K562 (cell line): Measurements from ENCODE around the gene KRTAP5-6.

ENCODE experiments used
- BHLHE40 ChIP-seq: IDR thresholded peaks from 2 replicates; pipeline ENCODE4 v1.6.1; 2011; ENCODE audit warnings: low read length, improper control_type of control experiment
- CBX5 ChIP-seq: IDR thresholded peaks from 2 replicates; pipeline ENCODE4 v1.6.1; 2014; ENCODE audit warnings: low read depth, borderline replicate concordance
- CTCF ChIP-seq, 3 experiments: IDR thresholded peaks in 2 of 3; conservative IDR thresholded peaks in 1 of 3; 2 replicates each; pipeline ENCODE4 v1.5.1; 2011 to 2012; ENCODE audit warnings: low read length in 3 of 3, mild to moderate bottlenecking in 3 of 3, control low read depth in 2 of 3, improper control_type of control experiment in 1 of 3, inconsistent platforms in 1 of 3, low read depth in 1 of 3, mixed read lengths in 1 of 3, moderate library complexity in 1 of 3; ENCODE audit not compliant: insufficient read depth in 2 of 3
- DNMT1 ChIP-seq: fragments of 450-650 bp; IDR thresholded peaks from 2 replicates; pipeline ENCODE4 v1.6.1; 2016; ENCODE audit warnings: antibody characterized with exemption, mild to moderate bottlenecking
- EP300 ChIP-seq: IDR thresholded peaks from 2 replicates; pipeline ENCODE4 v1.6.1; 2012; ENCODE audit warnings: low read length, improper control_type of control experiment
- NFATC3 ChIP-seq: fragments of 450-650 bp; IDR thresholded peaks from 2 replicates; pipeline ENCODE4 v1.6.1; 2017; ENCODE audit warnings: mild to moderate bottlenecking
- POLR2AphosphoS5 ChIP-seq: IDR thresholded peaks from 2 replicates; pipeline ENCODE4 v1.6.1; 2011; ENCODE audit warnings: mild to moderate bottlenecking, low read depth, low read length, moderate library complexity; ENCODE audit not compliant: control insufficient read depth, insufficient read depth
- TCF7 ChIP-seq: sonication (generic); IDR thresholded peaks from 2 replicates; pipeline ENCODE4 v1.6.1; 2016; ENCODE audit warnings: antibody characterized with exemption, borderline replicate concordance
- ZNF184 ChIP-seq: sonication (generic); formaldehyde crosslinking; IDR thresholded peaks from 2 replicates; pipeline ENCODE4 v1.5.0; 2020; ENCODE audit warnings: missing genetic modification reagents
- TF ChIP-seq, protein P1 (sequence below): fragments of 250-450 bp; sonication (Bioruptor Pico); IDR thresholded peaks from 2 replicates; pipeline ENCODE4 v1.4.0; 2020; ENCODE audit warnings: borderline replicate concordance
- TF ChIP-seq, protein P2 (sequence below): fragments of 150-350 bp; conservative IDR thresholded peaks from 2 replicates; pipeline ENCODE4 v1.6.1; 2014; ENCODE audit warnings: low read length

DNA sequence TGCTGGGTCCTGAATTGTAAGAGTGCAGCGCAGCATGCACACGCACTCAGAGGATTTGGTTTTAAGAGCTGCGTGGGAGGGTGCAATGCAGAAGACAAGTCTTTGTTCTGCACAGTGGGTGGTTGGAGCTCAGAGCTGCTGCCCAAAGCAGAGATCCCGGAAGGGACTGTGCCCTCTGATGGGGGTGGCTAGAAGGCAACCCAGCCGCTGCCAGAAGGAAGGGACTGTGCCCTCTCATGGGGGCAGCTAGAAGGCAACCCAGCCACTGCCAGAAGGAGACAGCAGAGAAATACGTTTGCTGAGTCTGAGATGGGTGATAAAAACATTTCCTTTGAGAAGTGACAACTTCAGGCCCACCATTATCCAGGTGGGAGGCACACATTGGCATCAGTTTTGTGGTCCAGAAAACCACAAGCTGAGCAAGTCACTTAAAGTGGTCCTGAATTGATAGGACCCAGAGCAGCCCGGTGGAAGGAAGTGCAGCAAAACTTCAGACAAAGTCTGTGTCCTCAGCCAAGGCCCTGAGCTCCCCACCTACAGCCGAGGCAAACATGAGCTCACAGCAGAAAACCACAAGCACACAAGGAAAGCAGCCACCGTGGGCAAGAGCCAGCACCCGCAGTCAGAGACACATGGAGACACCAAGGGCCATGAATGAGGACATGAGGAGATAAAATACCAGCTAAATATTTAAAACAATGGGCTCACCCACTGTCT is 4.3 kb downstream of the KRTAP5-6 start:
- TF ChIP-seq CBX5 (no peak), NFATC3 (no peak), BHLHE40 (no peak), EP300 (no peak), POLR2AphosphoS5 (no peak), ZNF184 (CRISPR knock-in tag) (no peak), CTCF (IDR thresholded peaks at IDR 0.05 in 2 of 3, conservative IDR thresholded peaks at IDR 0.05 in 1 of 3; ENCODE audit: insufficient read depth in 2 of 3, low read depth in 1 of 3, low read length in 3 of 3) (no peak), TCF7 (no peak), DNMT1 (no peak)
- TF ChIP-seq, protein P1, sequence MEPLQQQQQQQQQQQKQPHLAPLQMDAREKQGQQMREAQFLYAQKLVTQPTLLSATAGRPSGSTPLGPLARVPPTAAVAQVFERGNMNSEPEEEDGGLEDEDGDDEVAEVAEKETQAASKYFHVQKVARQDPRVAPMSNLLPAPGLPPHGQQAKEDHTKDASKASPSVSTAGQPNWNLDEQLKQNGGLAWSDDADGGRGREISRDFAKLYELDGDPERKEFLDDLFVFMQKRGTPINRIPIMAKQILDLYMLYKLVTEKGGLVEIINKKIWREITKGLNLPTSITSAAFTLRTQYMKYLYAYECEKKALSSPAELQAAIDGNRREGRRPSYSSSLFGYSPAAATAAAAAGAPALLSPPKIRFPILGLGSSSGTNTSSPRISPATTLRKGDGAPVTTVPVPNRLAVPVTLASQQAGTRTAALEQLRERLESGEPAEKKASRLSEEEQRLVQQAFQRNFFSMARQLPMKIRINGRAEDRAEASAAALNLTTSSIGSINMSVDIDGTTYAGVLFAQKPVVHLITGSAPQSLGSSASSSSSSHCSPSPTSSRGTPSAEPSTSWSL (CRISPR knock-in tag) = no peak
- TF ChIP-seq, protein P2, sequence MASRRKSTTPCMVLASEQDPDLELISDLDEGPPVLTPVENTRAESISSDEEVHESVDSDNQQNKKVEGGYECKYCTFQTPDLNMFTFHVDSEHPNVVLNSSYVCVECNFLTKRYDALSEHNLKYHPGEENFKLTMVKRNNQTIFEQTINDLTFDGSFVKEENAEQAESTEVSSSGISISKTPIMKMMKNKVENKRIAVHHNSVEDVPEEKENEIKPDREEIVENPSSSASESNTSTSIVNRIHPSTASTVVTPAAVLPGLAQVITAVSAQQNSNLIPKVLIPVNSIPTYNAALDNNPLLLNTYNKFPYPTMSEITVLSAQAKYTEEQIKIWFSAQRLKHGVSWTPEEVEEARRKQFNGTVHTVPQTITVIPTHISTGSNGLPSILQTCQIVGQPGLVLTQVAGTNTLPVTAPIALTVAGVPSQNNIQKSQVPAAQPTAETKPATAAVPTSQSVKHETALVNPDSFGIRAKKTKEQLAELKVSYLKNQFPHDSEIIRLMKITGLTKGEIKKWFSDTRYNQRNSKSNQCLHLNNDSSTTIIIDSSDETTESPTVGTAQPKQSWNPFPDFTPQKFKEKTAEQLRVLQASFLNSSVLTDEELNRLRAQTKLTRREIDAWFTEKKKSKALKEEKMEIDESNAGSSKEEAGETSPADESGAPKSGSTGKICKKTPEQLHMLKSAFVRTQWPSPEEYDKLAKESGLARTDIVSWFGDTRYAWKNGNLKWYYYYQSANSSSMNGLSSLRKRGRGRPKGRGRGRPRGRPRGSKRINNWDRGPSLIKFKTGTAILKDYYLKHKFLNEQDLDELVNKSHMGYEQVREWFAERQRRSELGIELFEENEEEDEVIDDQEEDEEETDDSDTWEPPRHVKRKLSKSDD = no peak
